ENCODE results near the gene ANTXR1.

GRCh38 chr2:69195706-69196105 is 182.7 kb downstream of the ANTXR1 start:
- TF ChIP-seq, protein P1, sequence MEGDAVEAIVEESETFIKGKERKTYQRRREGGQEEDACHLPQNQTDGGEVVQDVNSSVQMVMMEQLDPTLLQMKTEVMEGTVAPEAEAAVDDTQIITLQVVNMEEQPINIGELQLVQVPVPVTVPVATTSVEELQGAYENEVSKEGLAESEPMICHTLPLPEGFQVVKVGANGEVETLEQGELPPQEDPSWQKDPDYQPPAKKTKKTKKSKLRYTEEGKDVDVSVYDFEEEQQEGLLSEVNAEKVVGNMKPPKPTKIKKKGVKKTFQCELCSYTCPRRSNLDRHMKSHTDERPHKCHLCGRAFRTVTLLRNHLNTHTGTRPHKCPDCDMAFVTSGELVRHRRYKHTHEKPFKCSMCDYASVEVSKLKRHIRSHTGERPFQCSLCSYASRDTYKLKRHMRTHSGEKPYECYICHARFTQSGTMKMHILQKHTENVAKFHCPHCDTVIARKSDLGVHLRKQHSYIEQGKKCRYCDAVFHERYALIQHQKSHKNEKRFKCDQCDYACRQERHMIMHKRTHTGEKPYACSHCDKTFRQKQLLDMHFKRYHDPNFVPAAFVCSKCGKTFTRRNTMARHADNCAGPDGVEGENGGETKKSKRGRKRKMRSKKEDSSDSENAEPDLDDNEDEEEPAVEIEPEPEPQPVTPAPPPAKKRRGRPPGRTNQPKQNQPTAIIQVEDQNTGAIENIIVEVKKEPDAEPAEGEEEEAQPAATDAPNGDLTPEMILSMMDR (conservative IDR thresholded peaks at IDR 0.05 in 1 of 2, IDR thresholded peaks at IDR 0.05 in 1 of 2; ENCODE audit: low read depth in 1 of 2, low read length in 2 of 2): no peak
- TF ChIP-seq EZH2 (IDR thresholded peaks at IDR 0.05; ENCODE audit: low read length, missing control alignments): no peak
